Measurements from ENCODE around the gene FOXO3. TPM values are rescaled to one million over a fixed set of nuclear protein-coding genes. Genes with fewer than 3 reads are reported as not detected.

The FOXO3 gene
- total RNA-seq, 2 donors from 2014 or later, result 16.4 to 20.3 TPM

GRCh38 chr6:108565091-108565766, 4.5 kb downstream of the FOXO3 start:
- Histone ChIP-seq H3K4me3 (ENCODE audit: low read length) (peak overlapping the region; percentile 16), H3K9me3 (ENCODE audit: control insufficient read depth, low read length) (no peaks in the 10 kb centered on the region), H3K36me3 (ENCODE audit: control insufficient read depth, insufficient read depth, low read length) (peaks cover 22% of the 10 kb centered on the region), H3K27ac (ENCODE audit: low read depth, low read length) (no peak overlapping the region), H3K4me1 (ENCODE audit: control insufficient read depth, insufficient read depth, low read length) (no peaks in the 10 kb centered on the region), H3K9ac (ENCODE audit: extremely low read depth, low read length, poor library complexity, severe bottlenecking) (no peak overlapping the region), H3K27me3 (ENCODE audit: control insufficient read depth, insufficient read depth, low read length, poor library complexity, severe bottlenecking) (no peaks in the 10 kb centered on the region)
- no peak overlapping the region for H3K4me3 Mint-ChIP-seq
- no peaks in the 10 kb centered on the region for H3K9me3 Mint-ChIP-seq
- 90 to 93% methylated on average over 3 to 4 of the region's 4 CpGs for WGBS, 2 experiments (ENCODE audit: insufficient coverage in 1 of 2, insufficient read length in 1 of 2)
- H3K4me1 Mint-ChIP-seq, result peaks cover 22% of the 10 kb centered on the region
- peaks cover 25% of the 10 kb centered on the region for H3K36me3 Mint-ChIP-seq (ENCODE audit: low read depth)
- no peak for TF ChIP-seq CTCF (conservative IDR thresholded peaks at IDR 0.05)
- DNase-seq, result no peak
- no peak overlapping the region for H3K27ac Mint-ChIP-seq
- H3K27me3 Mint-ChIP-seq (ENCODE audit: insufficient read depth), result peaks cover 6% of the 10 kb centered on the region

GRCh38 chr6:108565893-108566292, 5.2 kb downstream of the FOXO3 start:
- WGBS, 2 experiments (ENCODE audit: insufficient coverage in 1 of 2, insufficient read length in 1 of 2), result 90 to 91% methylated on average over 4 of the region's 4 CpGs
- Histone ChIP-seq H3K27ac (ENCODE audit: low read depth, low read length) (no peak overlapping the region), H3K9me3 (ENCODE audit: control insufficient read depth, low read length) (no peaks in the 10 kb centered on the region), H3K4me3 (ENCODE audit: low read length) (no peak overlapping the region), H3K36me3 (ENCODE audit: control insufficient read depth, insufficient read depth, low read length) (peaks cover 28% of the 10 kb centered on the region), H3K4me1 (ENCODE audit: control insufficient read depth, insufficient read depth, low read length) (no peaks in the 10 kb centered on the region), H3K9ac (ENCODE audit: extremely low read depth, low read length, poor library complexity, severe bottlenecking) (no peak overlapping the region), H3K27me3 (ENCODE audit: control insufficient read depth, insufficient read depth, low read length, poor library complexity, severe bottlenecking) (no peaks in the 10 kb centered on the region)
- peaks cover 30% of the 10 kb centered on the region for H3K36me3 Mint-ChIP-seq (ENCODE audit: low read depth)
- H3K4me1 Mint-ChIP-seq, result peaks cover 22% of the 10 kb centered on the region
- no peaks in the 10 kb centered on the region for H3K9me3 Mint-ChIP-seq
- no peak for DNase-seq
- no peak for TF ChIP-seq CTCF (conservative IDR thresholded peaks at IDR 0.05)
- H3K27me3 Mint-ChIP-seq (ENCODE audit: insufficient read depth), result peaks cover 6% of the 10 kb centered on the region
- no peak overlapping the region for H3K4me3 Mint-ChIP-seq
- H3K27ac Mint-ChIP-seq, result no peak overlapping the region

GRCh38 chr6:108566406-108566805, 5.7 kb downstream of the FOXO3 start:
- Mint-ChIP-seq H3K27me3 (ENCODE audit: insufficient read depth) (peaks cover 6% of the 10 kb centered on the region), H3K27ac (no peak overlapping the region), H3K36me3 (ENCODE audit: low read depth) (peaks cover 36% of the 10 kb centered on the region), H3K9me3 (no peaks in the 10 kb centered on the region), H3K4me3 (no peak overlapping the region), H3K4me1 (peaks cover 22% of the 10 kb centered on the region)
- Histone ChIP-seq H3K4me1 (ENCODE audit: control insufficient read depth, insufficient read depth, low read length) (no peaks in the 10 kb centered on the region), H3K27ac (ENCODE audit: low read depth, low read length) (no peak overlapping the region), H3K27me3 (ENCODE audit: control insufficient read depth, insufficient read depth, low read length, poor library complexity, severe bottlenecking) (no peaks in the 10 kb centered on the region), H3K4me3 (ENCODE audit: low read length) (no peak overlapping the region), H3K9ac (ENCODE audit: extremely low read depth, low read length, poor library complexity, severe bottlenecking) (no peak overlapping the region), H3K36me3 (ENCODE audit: control insufficient read depth, insufficient read depth, low read length) (peaks cover 33% of the 10 kb centered on the region), H3K9me3 (ENCODE audit: control insufficient read depth, low read length) (no peaks in the 10 kb centered on the region)
- TF ChIP-seq CTCF (conservative IDR thresholded peaks at IDR 0.05), result no peak
- no peak for DNase-seq
